ENCODE data around the gene SF3A2. TPM values are rescaled to one million over a fixed set of nuclear protein-coding genes. Genes with fewer than 3 reads are reported as not detected.

Gene SF3A2
- total RNA-seq, 1 experiment from 2014 or later = 184 TPM

DNA sequence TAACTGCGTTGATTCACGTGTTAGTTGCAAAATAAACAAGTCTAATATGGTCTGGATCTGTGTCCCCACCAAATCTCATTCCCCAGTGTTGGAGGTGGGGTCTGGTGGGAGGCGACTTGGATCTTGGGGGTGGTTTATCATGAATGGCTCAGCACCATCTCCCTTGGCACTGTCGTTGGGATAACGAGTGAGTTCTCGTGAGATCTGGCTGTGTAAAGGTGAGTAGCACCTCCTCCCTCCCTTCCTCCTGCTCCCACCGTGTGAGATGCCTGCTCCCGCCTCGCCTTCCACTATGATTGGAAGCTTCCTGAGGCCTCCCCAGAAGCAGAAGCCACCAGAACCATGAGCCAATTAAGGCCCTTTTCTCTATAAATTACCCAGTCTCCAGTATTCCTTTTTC is 40.5 kb downstream of the SF3A2 start (continued):
- TF ChIP-seq ZNF281 (CRISPR knock-in tag; IDR thresholded peaks at IDR 0.05) (no peak), CDX4 (CRISPR knock-in tag; IDR thresholded peaks at IDR 0.05; ENCODE audit: borderline replicate concordance) (no peak), ZNF416 (CRISPR knock-in tag; IDR thresholded peaks at IDR 0.05) (no peak), ATF2 (CRISPR knock-in tag; IDR thresholded peaks at IDR 0.05; ENCODE audit: borderline replicate concordance, low read depth) (no peak), JAZF1 (CRISPR knock-in tag; IDR thresholded peaks at IDR 0.05) (no peak), FOXP4 (CRISPR knock-in tag; IDR thresholded peaks at IDR 0.05) (no peak), CREB1 (CRISPR knock-in tag; IDR thresholded peaks at IDR 0.05) (no peak), NFE2L1 (CRISPR knock-in tag; IDR thresholded peaks at IDR 0.05) (no peak), TCF7 (CRISPR knock-in tag; IDR thresholded peaks at IDR 0.05; ENCODE audit: low read depth) (no peak), CTCF (IDR thresholded peaks at IDR 0.05) (no peak), CBFB (CRISPR knock-in tag; IDR thresholded peaks at IDR 0.05; ENCODE audit: low read depth) (no peak), HMGA2 (CRISPR knock-in tag; IDR thresholded peaks at IDR 0.05) (no peak)

- POLR2A ChIA-PET = interaction anchor here (0.6 kb wide), 1 partner anchor 24 kb away, joined by 4 read pairs; no protein-coding TSS in a partner anchor
- Mint-ChIP-seq H3K4me3 (no peak overlapping the region), H3K36me3 (no peaks in the 10 kb centered on the region), H3K27me3 (ENCODE audit: low read depth) (peaks cover 8% of the 10 kb centered on the region), H3K27ac (no peak overlapping the region), H3K4me1 (peaks cover 12% of the 10 kb centered on the region), H3K9me3 (no peaks in the 10 kb centered on the region)
- DNase-seq (ENCODE audit: low spot score) (peak; percentile 12), ATAC-seq (no peak)
- CTCF ChIA-PET = interaction anchor here (1.2 to 4.4 kb wide), 2 partner anchors 25 to 37 kb away, joined by 5 to 23 read pairs; no protein-coding TSS in a partner anchor
- TF ChIP-seq, protein P1, sequence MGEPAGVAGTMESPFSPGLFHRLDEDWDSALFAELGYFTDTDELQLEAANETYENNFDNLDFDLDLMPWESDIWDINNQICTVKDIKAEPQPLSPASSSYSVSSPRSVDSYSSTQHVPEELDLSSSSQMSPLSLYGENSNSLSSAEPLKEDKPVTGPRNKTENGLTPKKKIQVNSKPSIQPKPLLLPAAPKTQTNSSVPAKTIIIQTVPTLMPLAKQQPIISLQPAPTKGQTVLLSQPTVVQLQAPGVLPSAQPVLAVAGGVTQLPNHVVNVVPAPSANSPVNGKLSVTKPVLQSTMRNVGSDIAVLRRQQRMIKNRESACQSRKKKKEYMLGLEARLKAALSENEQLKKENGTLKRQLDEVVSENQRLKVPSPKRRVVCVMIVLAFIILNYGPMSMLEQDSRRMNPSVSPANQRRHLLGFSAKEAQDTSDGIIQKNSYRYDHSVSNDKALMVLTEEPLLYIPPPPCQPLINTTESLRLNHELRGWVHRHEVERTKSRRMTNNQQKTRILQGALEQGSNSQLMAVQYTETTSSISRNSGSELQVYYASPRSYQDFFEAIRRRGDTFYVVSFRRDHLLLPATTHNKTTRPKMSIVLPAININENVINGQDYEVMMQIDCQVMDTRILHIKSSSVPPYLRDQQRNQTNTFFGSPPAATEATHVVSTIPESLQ (CRISPR knock-in tag; IDR thresholded peaks at IDR 0.05) = no peak
- TF ChIP-seq USF1 (CRISPR knock-in tag; IDR thresholded peaks at IDR 0.05) (no peak), ZNF138 (CRISPR knock-in tag; conservative IDR thresholded peaks at IDR 0.05) (no peak)
Observed at GRCh38 chr19:2278459-2279158, 42.0 kb downstream of the SF3A2 start.
